Osteocyte (in vitro differentiated cells): ENCODE data around the gene PTTG1. TPM values are rescaled to one million over a fixed set of nuclear protein-coding genes. Genes with fewer than 3 reads are reported as not detected.

Source experiments
- DNase-seq: peaks from one replicate; pipeline ENCODE4 v3.0.0; 2021; ENCODE audit warnings: mixed read lengths; ENCODE audit not compliant: unreplicated experiment; ENCODE audit errors: extremely low spot score
- H3K27ac Mint-ChIP-seq: one replicate; pipeline ENCODE4 v1.8.0; 2021; ENCODE audit warnings: mild to moderate bottlenecking, mixed read lengths; ENCODE audit not compliant: unreplicated experiment
- H3K27me3 Mint-ChIP-seq: one replicate; pipeline ENCODE4 v1.8.0; 2021; ENCODE audit warnings: mixed read lengths; ENCODE audit not compliant: unreplicated experiment
- H3K36me3 Mint-ChIP-seq: one replicate; pipeline ENCODE4 v1.8.0; 2021; ENCODE audit warnings: mixed read lengths; ENCODE audit not compliant: unreplicated experiment
- H3K4me1 Mint-ChIP-seq: one replicate; pipeline ENCODE4 v1.8.0; 2021; ENCODE audit warnings: mixed read lengths; ENCODE audit not compliant: unreplicated experiment
- H3K4me3 Mint-ChIP-seq: one replicate; pipeline ENCODE4 v1.8.0; 2021; ENCODE audit warnings: mild to moderate bottlenecking, moderate library complexity, mixed read lengths; ENCODE audit not compliant: unreplicated experiment
- H3K9me3 Mint-ChIP-seq: one replicate; pipeline ENCODE4 v1.8.0; 2021; ENCODE audit warnings: mixed read lengths; ENCODE audit not compliant: unreplicated experiment
- total RNA-seq: library from RNA; stranded (reverse); gene quantifications from 2 replicates; pipeline ENCODE4 v1.2.1, GENCODE V29; 2021
- TF ChIP-seq, protein P1 (sequence below): fragments of 200-600 bp; sonication (generic); IDR thresholded peaks from 2 replicates; pipeline ENCODE4 v1.5.0; 2021; ENCODE audit warnings: antibody characterized with exemption, mild to moderate bottlenecking, moderate library complexity

PTTG1 gene
- total RNA-seq, 1 donor from 2014 or later: 20.7 TPM

DNA sequence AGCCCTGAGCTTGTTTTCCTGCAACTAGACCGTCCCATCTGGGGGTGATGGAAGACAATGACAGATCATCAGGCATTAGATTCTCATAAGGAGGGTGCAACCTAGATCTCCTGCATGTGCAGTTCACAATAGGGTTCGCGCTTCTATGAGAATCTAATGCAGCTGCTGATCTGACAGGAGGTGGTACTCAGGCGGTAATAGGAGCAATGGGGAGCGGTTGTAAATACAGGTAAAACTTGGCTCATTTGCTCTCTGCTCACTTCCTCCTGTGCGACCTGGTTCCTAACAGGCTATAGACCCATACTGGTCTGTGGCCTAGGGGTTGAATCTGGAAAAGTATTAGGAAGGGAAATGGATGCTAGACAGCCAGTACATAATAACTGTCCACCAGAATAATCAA is 39.7 kb downstream of the PTTG1 start:
- Mint-ChIP-seq H3K4me1 (peaks cover 2% of the 10 kb centered on the region), H3K27ac (no peak overlapping the region), H3K27me3 (peaks cover 4% of the 10 kb centered on the region), H3K4me3 (no peak overlapping the region), H3K36me3 (no peaks in the 10 kb centered on the region), H3K9me3 (no peaks in the 10 kb centered on the region)
- DNase-seq: no peak
- TF ChIP-seq, protein P1, sequence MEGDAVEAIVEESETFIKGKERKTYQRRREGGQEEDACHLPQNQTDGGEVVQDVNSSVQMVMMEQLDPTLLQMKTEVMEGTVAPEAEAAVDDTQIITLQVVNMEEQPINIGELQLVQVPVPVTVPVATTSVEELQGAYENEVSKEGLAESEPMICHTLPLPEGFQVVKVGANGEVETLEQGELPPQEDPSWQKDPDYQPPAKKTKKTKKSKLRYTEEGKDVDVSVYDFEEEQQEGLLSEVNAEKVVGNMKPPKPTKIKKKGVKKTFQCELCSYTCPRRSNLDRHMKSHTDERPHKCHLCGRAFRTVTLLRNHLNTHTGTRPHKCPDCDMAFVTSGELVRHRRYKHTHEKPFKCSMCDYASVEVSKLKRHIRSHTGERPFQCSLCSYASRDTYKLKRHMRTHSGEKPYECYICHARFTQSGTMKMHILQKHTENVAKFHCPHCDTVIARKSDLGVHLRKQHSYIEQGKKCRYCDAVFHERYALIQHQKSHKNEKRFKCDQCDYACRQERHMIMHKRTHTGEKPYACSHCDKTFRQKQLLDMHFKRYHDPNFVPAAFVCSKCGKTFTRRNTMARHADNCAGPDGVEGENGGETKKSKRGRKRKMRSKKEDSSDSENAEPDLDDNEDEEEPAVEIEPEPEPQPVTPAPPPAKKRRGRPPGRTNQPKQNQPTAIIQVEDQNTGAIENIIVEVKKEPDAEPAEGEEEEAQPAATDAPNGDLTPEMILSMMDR: no peak

DNA sequence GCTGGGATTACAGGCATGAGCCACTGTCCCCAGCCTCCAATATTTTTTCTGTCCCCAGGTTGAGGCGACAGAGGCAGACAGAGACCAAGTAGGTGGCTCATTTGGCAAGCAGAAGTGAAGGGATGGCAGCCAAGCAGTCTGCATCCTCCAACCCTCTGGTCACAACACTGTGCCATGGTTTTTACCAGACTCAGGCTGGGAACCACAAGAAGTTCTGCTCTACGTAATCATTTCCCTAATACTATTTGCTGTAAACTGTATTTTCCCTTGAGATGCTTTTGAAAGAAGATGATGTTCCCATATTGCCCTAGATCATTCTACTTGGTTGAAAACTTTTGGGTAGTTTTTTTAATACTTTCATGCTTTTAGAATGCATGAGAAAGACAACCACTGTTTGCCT is 40.5 kb downstream of the PTTG1 start:
- H3K4me1 Mint-ChIP-seq: peaks cover 2% of the 10 kb centered on the region
- H3K36me3 Mint-ChIP-seq: no peaks in the 10 kb centered on the region
- H3K27ac Mint-ChIP-seq: no peak overlapping the region
- H3K9me3 Mint-ChIP-seq: no peaks in the 10 kb centered on the region
- no peak for DNase-seq
- TF ChIP-seq, protein P1: no peak
- no peak overlapping the region for H3K4me3 Mint-ChIP-seq
- H3K27me3 Mint-ChIP-seq: peaks cover 3% of the 10 kb centered on the region

DNA sequence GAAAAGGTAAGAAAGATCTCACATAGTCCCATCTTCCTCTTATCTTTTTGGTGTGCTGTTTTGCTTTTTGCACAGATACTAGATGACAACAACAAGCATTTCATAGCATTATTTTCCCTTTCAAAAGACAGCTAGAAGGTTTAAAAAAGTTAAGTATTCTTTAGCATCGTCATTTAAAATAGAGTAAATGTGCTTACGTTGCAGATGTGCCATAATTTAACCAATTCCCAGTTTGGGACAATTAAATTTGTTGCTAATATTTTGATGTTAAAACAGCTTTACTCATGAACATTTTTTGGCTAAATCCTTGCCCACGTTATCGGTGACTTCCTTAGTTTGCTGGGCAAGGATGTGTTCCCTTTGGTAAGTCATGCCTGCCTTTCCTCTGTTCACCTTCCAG is 41.6 kb downstream of the PTTG1 start:
- TF ChIP-seq, protein P1: no peak
- peaks cover 3% of the 10 kb centered on the region for H3K27me3 Mint-ChIP-seq
- no peak overlapping the region for H3K27ac Mint-ChIP-seq
- H3K9me3 Mint-ChIP-seq: no peaks in the 10 kb centered on the region
- no peak for DNase-seq
- H3K4me3 Mint-ChIP-seq: no peak overlapping the region
- H3K4me1 Mint-ChIP-seq: peaks cover 4% of the 10 kb centered on the region
- no peaks in the 10 kb centered on the region for H3K36me3 Mint-ChIP-seq

DNA sequence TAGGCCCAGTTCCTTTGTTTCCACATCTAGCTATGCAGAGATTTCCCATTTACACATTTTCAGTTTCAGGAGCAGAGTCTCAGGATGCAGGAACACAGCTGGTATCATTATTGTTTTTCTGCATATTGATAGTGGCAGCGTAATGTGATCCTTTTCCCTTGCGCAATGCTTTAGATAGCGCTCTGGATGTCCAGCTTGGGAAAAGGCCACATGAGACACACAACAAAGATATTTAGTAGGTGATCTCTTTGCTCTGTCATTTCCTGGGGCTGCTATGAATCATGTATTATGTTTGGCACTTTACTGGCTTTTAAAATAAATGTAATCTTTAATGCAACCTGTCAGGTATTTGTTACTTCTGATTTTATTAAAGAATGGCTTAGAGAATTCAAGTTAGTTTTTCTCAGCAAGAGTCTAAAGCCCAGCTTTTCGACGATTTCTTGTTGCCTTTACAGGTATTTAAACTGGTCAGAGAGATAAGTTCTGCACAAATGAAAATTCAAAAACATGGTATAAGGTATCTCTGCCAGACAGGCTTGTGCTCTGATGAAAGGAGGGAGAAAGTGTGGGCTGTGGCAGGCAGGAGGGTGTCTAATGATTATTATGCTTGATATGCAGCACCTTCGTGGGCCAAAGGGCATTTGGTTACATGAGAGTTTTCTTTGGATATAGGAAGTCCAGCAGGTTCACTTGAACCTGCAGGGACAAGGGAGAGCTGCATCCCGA is 42.2 kb downstream of the PTTG1 start:
- H3K27ac Mint-ChIP-seq: no peak overlapping the region
- H3K9me3 Mint-ChIP-seq: no peaks in the 10 kb centered on the region
- peaks cover 4% of the 10 kb centered on the region for H3K4me1 Mint-ChIP-seq
- no peak overlapping the region for H3K4me3 Mint-ChIP-seq
- no peak for DNase-seq
- peaks cover 3% of the 10 kb centered on the region for H3K27me3 Mint-ChIP-seq
- TF ChIP-seq, protein P1: no peak
- no peaks in the 10 kb centered on the region for H3K36me3 Mint-ChIP-seq

DNA sequence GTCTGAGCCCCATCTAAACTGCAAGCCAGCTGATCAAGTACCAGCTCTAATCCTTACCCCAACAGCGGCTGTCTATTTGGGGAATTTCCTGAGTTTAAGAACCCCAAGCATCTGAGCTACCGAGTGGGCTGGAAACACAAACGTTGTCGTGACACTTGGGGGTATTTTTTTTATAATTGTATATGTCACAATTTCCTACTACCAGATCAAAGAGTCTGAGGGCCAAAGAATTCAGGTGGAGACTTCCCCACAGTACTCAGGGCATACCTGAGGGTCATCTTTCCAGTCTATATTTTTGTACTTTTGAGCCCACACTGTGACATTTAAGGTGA is 42.8 kb downstream of the PTTG1 start:
- Mint-ChIP-seq H3K27me3 (peaks cover 3% of the 10 kb centered on the region), H3K9me3 (no peaks in the 10 kb centered on the region), H3K4me1 (peaks cover 4% of the 10 kb centered on the region), H3K36me3 (no peaks in the 10 kb centered on the region), H3K27ac (no peak overlapping the region), H3K4me3 (no peak overlapping the region)
- TF ChIP-seq, protein P1: no peak
- DNase-seq: no peak
